HEK293 (cell line): ENCODE results near the gene MYLK.
A peak's percentile ranks its signal among the peaks of the same experiment; 100 is the strongest.

Source experiments
- CTCF ChIA-PET: fragments of 350-600 bp; formaldehyde crosslinking; extraction: SDS; loops from one replicate; lab custom pipeline; 2021; ENCODE audit warnings: antibody characterized with exemption; lab: Yijun Ruan, JAX
- POLR2A ChIA-PET: fragments of 300-600 bp; formaldehyde crosslinking; extraction: SDS; loops from one replicate; lab custom pipeline; 2020; ENCODE audit warnings: antibody characterized with exemption, inconsistent platforms; lab: Yijun Ruan, JAX
- H3K27ac ChIP-seq: fragments of 200-500 bp; sonication (Bioruptor generic); 2 replicates; pipeline ENCODE4 v1.5.1; 2014; ENCODE audit warnings: low read depth, low read length, control low read depth, inconsistent platforms; ENCODE audit errors: extremely low read depth
- H3K36me3 ChIP-seq, 2 experiments: fragments of 200-500 bp in 1 of 2; sonication (Bioruptor generic) in 1 of 2; 1 replicate in 1 of 2; 2 replicates in 1 of 2; pipeline ENCODE4 v1.5.1; 2014 to 2017; ENCODE audit warnings: inconsistent platforms in 2 of 2, low read length in 2 of 2; ENCODE audit not compliant: control insufficient read depth in 2 of 2, insufficient read depth in 1 of 2
- H3K4me1 ChIP-seq: fragments of 200-500 bp; sonication (Bioruptor generic); 2 replicates; pipeline ENCODE4 v1.5.1; 2014; ENCODE audit warnings: mild to moderate bottlenecking, low read length, inconsistent platforms; ENCODE audit not compliant: control insufficient read depth, insufficient read depth
- H3K4me3 ChIP-seq: 2 replicates; pipeline ENCODE4 v1.5.1; 2011; ENCODE audit warnings: low read depth, mild to moderate bottlenecking, control low read depth, low read length, moderate library complexity
- H3K9me3 ChIP-seq: fragments of 200-500 bp; sonication (Bioruptor generic); 2 replicates; pipeline ENCODE4 v1.5.1; 2014; ENCODE audit warnings: low read depth, low read length, inconsistent platforms; ENCODE audit not compliant: control insufficient read depth, insufficient read depth
- GLIS1 ChIP-seq: fragments of 450-650 bp; formaldehyde crosslinking; IDR thresholded peaks from 2 replicates; pipeline ENCODE4 v1.5.1; 2016; ENCODE audit warnings: missing biosample characterization, missing genetic modification characterization
- PRDM6 ChIP-seq: fragments of 450-650 bp; formaldehyde crosslinking; IDR thresholded peaks from 2 replicates; pipeline ENCODE4 v1.5.1; 2017; ENCODE audit warnings: missing biosample characterization, missing genetic modification characterization
- SALL2 ChIP-seq: fragments of 450-650 bp; formaldehyde crosslinking; IDR thresholded peaks from 2 replicates; pipeline ENCODE4 v1.5.0; 2017; ENCODE audit warnings: missing biosample characterization, mild to moderate bottlenecking, missing genetic modification characterization, borderline replicate concordance
- TCF7L2 ChIP-seq: IDR thresholded peaks from 2 replicates; pipeline ENCODE4 v1.6.1; 2011; ENCODE audit warnings: low read depth, mild to moderate bottlenecking, inconsistent platforms, low read length, moderate library complexity, borderline replicate concordance
- ZIC2 ChIP-seq: fragments of 450-650 bp; formaldehyde crosslinking; IDR thresholded peaks from 2 replicates; pipeline ENCODE4 v1.5.1; 2016; ENCODE audit warnings: missing biosample characterization, missing genetic modification characterization
- ZNF239 ChIP-seq: fragments of 450-650 bp; formaldehyde crosslinking; IDR thresholded peaks from 2 replicates; pipeline ENCODE4 v1.5.1; 2016; ENCODE audit warnings: missing biosample characterization, missing genetic modification characterization
- ZNF26 ChIP-seq: fragments of 450-650 bp; formaldehyde crosslinking; IDR thresholded peaks from 2 replicates; pipeline ENCODE4 v1.5.1; 2016; ENCODE audit warnings: missing biosample characterization, missing genetic modification characterization
- ZNF341 ChIP-seq: fragments of 450-650 bp; formaldehyde crosslinking; IDR thresholded peaks from 2 replicates; pipeline ENCODE4; 2016; ENCODE audit warnings: low read depth, missing biosample characterization, missing genetic modification characterization
- ZNF488 ChIP-seq: fragments of 450-650 bp; formaldehyde crosslinking; IDR thresholded peaks from 2 replicates; pipeline ENCODE4 v1.5.1; 2016; ENCODE audit warnings: missing biosample characterization, missing genetic modification characterization
- ZNF510 ChIP-seq: fragments of 450-650 bp; formaldehyde crosslinking; IDR thresholded peaks from 2 replicates; pipeline ENCODE4 v1.5.1; 2018; ENCODE audit warnings: mild to moderate bottlenecking, missing genetic modification characterization, missing biosample characterization; ENCODE audit not compliant: insufficient replicate concordance
- ZNF514 ChIP-seq: fragments of 450-650 bp; formaldehyde crosslinking; IDR thresholded peaks from 2 replicates; pipeline ENCODE4 v1.5.1; 2016; ENCODE audit warnings: missing biosample characterization, missing genetic modification characterization
- ZNF518A ChIP-seq: fragments of 450-650 bp; formaldehyde crosslinking; conservative IDR thresholded peaks from 2 replicates; pipeline ENCODE4 v1.5.1; 2016; ENCODE audit warnings: low read depth, missing biosample characterization, missing genetic modification characterization
- ZNF549 ChIP-seq: fragments of 450-650 bp; IDR thresholded peaks from 2 replicates; pipeline ENCODE4 v1.5.1; 2018; ENCODE audit warnings: missing biosample characterization, missing genetic modification characterization, mild to moderate bottlenecking, inconsistent platforms, moderate library complexity
- ZNF629 ChIP-seq: fragments of 450-650 bp; formaldehyde crosslinking; IDR thresholded peaks from 2 replicates; pipeline ENCODE4 v1.5.1; 2017; ENCODE audit warnings: missing biosample characterization, missing genetic modification characterization
- ZNF837 ChIP-seq: fragments of 450-650 bp; formaldehyde crosslinking; IDR thresholded peaks from 2 replicates; pipeline ENCODE4 v1.5.1; 2016; ENCODE audit warnings: missing biosample characterization, missing genetic modification characterization
- ZXDB ChIP-seq: fragments of 450-650 bp; formaldehyde crosslinking; IDR thresholded peaks from 2 replicates; pipeline ENCODE4 v1.5.1; 2016; ENCODE audit warnings: missing biosample characterization, missing genetic modification characterization

The MYLK gene

GRCh38 chr3:123813876-123814275, 70.3 kb downstream of the MYLK start (continued):
- no peak for TF ChIP-seq ZNF837 (tag by site-specific recombination)
- TF ChIP-seq TCF7L2 = no peak
- TF ChIP-seq ZNF549 (tag by site-specific recombination) = no peak

- Histone ChIP-seq H3K4me1 (no peaks in the 10 kb centered on the region), H3K9me3 (no peaks in the 10 kb centered on the region), H3K27ac (no peak overlapping the region), H3K36me3 (no peaks in the 10 kb centered on the region), H3K4me3 (no peak overlapping the region)
- ChIA-PET POLR2A (no interaction called here), CTCF (no interaction called here)
- TF ChIP-seq ZNF239 (tag by site-specific recombination) (no peak), ZNF510 (tag by site-specific recombination) (no peak), SALL2 (tag by site-specific recombination) (no peak), ZNF514 (tag by site-specific recombination) (no peak), ZNF629 (tag by site-specific recombination) (no peak)
These were observed 74.5 kb downstream of the MYLK start for GRCh38 chr3:123809597-123809996.

GRCh38 chr3:123808812-123809211, 75.3 kb downstream of the MYLK start:
- H3K9me3 ChIP-seq = no peaks in the 10 kb centered on the region
- H3K27ac ChIP-seq = no peak overlapping the region
- ChIA-PET CTCF (no interaction called here), POLR2A (no interaction called here)
- no peak overlapping the region for H3K4me3 ChIP-seq
- no peaks in the 10 kb centered on the region for H3K4me1 ChIP-seq
- no peaks in the 10 kb centered on the region for H3K36me3 ChIP-seq
- TF ChIP-seq PRDM6 (tag by site-specific recombination) (no peak), ZNF518A (tag by site-specific recombination) (no peak)

- no peak overlapping the region for H3K27ac ChIP-seq
- no peaks in the 10 kb centered on the region for H3K9me3 ChIP-seq
- no peaks in the 10 kb centered on the region for H3K4me1 ChIP-seq
- POLR2A ChIA-PET = interaction anchor here (0.5 kb wide), 1 partner anchor 772 kb away, joined by 3 read pairs; no protein-coding TSS in a partner anchor
- TF ChIP-seq ZXDB = no peak
- no peak for TF ChIP-seq ZNF488 (tag by site-specific recombination)
- TF ChIP-seq ZNF26 (tag by site-specific recombination) = no peak
- peak; percentile 97 for TF ChIP-seq GLIS1 (tag by site-specific recombination)
- 0 out of 2 replicates have a peak, but pooled peaks have one; percentile 32 for TF ChIP-seq ZNF341 (tag by site-specific recombination)
- TF ChIP-seq ZIC2 (tag by site-specific recombination) = peak; percentile 91
- no peaks in the 10 kb centered on the region for H3K36me3 ChIP-seq
- CTCF ChIA-PET = no interaction called here
- H3K4me3 ChIP-seq = no peak overlapping the region
These were observed 76.3 kb downstream of the MYLK start for GRCh38 chr3:123807820-123808219.
